ENCODE data around the gene PTPRG.

GRCh38 chr3:62013951-62014350 lies 452.6 kb downstream of the PTPRG start:
- TF ChIP-seq, protein P1, sequence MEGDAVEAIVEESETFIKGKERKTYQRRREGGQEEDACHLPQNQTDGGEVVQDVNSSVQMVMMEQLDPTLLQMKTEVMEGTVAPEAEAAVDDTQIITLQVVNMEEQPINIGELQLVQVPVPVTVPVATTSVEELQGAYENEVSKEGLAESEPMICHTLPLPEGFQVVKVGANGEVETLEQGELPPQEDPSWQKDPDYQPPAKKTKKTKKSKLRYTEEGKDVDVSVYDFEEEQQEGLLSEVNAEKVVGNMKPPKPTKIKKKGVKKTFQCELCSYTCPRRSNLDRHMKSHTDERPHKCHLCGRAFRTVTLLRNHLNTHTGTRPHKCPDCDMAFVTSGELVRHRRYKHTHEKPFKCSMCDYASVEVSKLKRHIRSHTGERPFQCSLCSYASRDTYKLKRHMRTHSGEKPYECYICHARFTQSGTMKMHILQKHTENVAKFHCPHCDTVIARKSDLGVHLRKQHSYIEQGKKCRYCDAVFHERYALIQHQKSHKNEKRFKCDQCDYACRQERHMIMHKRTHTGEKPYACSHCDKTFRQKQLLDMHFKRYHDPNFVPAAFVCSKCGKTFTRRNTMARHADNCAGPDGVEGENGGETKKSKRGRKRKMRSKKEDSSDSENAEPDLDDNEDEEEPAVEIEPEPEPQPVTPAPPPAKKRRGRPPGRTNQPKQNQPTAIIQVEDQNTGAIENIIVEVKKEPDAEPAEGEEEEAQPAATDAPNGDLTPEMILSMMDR (IDR thresholded peaks at IDR 0.05): no peak
- TF ChIP-seq TCF7L2 (IDR thresholded peaks at IDR 0.05; ENCODE audit: low read depth, low read length) (no peak), POLR2AphosphoS5 (IDR thresholded peaks at IDR 0.05; ENCODE audit: low read depth, low read length) (no peak)

Measured in Panc1 (cell line).